Keratinocyte (primary cell): ENCODE measurements around the gene ZFYVE9.

ENCODE experiments used
- CTCF ChIP-seq, 3 experiments: IDR thresholded peaks in 1 of 3; conservative IDR thresholded peaks in 1 of 3; optimal IDR thresholded peaks in 1 of 3; 2 replicates in 2 of 3; 3 replicates in 1 of 3; pipeline versions ENCODE3 to v1.5.1; 2011; ENCODE audit warnings: low read length in 3 of 3, mild to moderate bottlenecking in 3 of 3, moderate library complexity in 2 of 3, control low read depth in 1 of 3, inconsistent platforms in 1 of 3; ENCODE audit not compliant: insufficient read depth in 2 of 3; ENCODE audit errors: extremely low read depth in 1 of 3
- EZH2 ChIP-seq: IDR thresholded peaks from one replicate; pipeline ENCODE4 v1.6.1; 2012; ENCODE audit warnings: inconsistent platforms, mild to moderate bottlenecking, low read length, moderate library complexity

GRCh38 chr1:52189898-52190480, 48.1 kb downstream of the ZFYVE9 start:
- TF ChIP-seq EZH2 (no peak), CTCF (optimal IDR thresholded peaks at IDR 0.05 in 1 of 3, IDR thresholded peaks at IDR 0.05 in 1 of 3, conservative IDR thresholded peaks at IDR 0.05 in 1 of 3; ENCODE audit: extremely low read depth in 1 of 3, insufficient read depth in 2 of 3, low read length in 3 of 3) (no peak)
